SJSA1 (cell line): ENCODE results near the gene KSR1. TPM values are rescaled to one million over a fixed set of nuclear protein-coding genes. Genes with fewer than 3 reads are reported as not detected.
"Not testable (repeated sequence)": the region's sequence is repeated elsewhere in the genome, so short reads cannot be mapped to it uniquely, and the experiment has no call there.

ENCODE experiments used
- DNase-seq, 2 experiments: peaks; one replicate each; pipeline ENCODE4 v3.0.0-alpha.2; 2015 to 2020; ENCODE audit warnings: low spot score in 2 of 2, low read depth in 1 of 2
- H3K27ac ChIP-seq: fragments of 250-450 bp; sonication (Bioruptor Pico); 2 replicates; pipeline ENCODE4 v1.5.1; 2020; ENCODE audit warnings: mild to moderate bottlenecking, moderate library complexity
- H3K27me3 ChIP-seq: fragments of 250-450 bp; sonication (Bioruptor Pico); replicated peaks from 2 replicates; pipeline ENCODE4 v1.5.1; 2020; ENCODE audit warnings: mild to moderate bottlenecking, moderate library complexity
- H3K36me3 ChIP-seq: fragments of 250-450 bp; sonication (Bioruptor Pico); 2 replicates; pipeline ENCODE4 v1.5.1; 2020; ENCODE audit warnings: mild to moderate bottlenecking
- H3K4me1 ChIP-seq: fragments of 250-450 bp; sonication (Bioruptor Pico); replicated peaks from 2 replicates; pipeline ENCODE4 v1.6.1; 2021; ENCODE audit warnings: mild to moderate bottlenecking
- H3K4me3 ChIP-seq: fragments of 250-450 bp; sonication (Bioruptor Pico); 2 replicates; pipeline ENCODE4 v1.5.1; 2020; ENCODE audit warnings: mild to moderate bottlenecking
- H3K9me3 ChIP-seq: fragments of 250-450 bp; sonication (Bioruptor Pico); replicated peaks from 2 replicates; pipeline ENCODE4 v1.5.1; 2020; ENCODE audit warnings: mild to moderate bottlenecking
- total RNA-seq: library from RNA; depleted of rRNA; stranded (reverse); fragments of >200 nt; shearing (Covaris generic); gene quantifications from 2 replicates; pipeline ENCODE4 v1.2.3, GENCODE V29; 2014

Gene KSR1
- total RNA-seq, 1 experiment from 2014 or later = 7.7 TPM

DNA sequence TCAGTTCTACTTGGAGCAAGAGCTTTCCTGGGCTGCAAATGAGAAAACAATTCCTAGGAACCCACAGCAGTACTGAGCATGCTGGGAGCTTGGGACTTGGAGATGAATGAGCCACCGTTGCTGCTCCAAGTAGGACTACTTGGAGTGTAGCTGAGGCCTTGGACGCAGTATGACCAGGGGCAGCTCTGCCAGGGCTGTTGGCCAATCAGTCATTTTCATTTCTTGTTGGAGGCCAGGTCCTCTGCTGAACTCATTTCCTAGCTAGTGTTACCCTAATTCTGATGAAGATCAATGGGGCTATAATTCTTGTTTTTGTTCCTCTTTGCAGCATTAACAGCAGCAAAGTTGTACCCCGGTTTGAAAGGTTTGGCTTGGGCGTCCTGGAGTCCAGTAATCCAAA, 166.7 kb downstream of the KSR1 start:
- Histone ChIP-seq H3K36me3 (peaks cover 6% of the 10 kb centered on the region; the same call in 1 of the 2 replicates), H3K4me3 (no peak overlapping the region), H3K4me1 (no peaks in the 10 kb centered on the region), H3K27me3 (no peaks in the 10 kb centered on the region), H3K9me3 (no peaks in the 10 kb centered on the region), H3K27ac (no peak overlapping the region)
- DNase-seq = no peak

DNA sequence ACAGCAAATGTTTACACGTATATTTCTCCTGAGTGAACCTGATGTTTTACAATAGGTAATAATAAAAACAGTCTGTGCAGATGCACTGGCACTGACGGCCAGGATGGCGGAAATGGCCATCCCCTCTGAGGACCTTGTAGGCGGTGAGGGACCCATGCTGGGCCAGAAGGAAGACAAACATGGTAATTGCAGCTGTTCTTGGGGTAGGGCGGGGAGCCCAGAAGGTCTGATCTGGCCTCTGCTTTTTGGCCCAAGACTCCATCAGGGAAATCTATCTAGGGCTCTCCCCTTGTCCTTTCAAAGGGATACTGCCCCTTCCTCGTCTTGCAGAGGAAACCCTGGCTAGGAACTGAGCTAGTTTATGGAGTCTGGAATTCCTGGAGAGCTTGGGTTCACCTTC, 167.4 kb downstream of the KSR1 start:
- peaks cover 6% of the 10 kb centered on the region; the same call in 1 of the 2 replicates for H3K36me3 ChIP-seq
- no peak for DNase-seq
- H3K27ac ChIP-seq = no peak overlapping the region
- H3K4me3 ChIP-seq = no peak overlapping the region
- no peaks in the 10 kb centered on the region for H3K4me1 ChIP-seq
- no peaks in the 10 kb centered on the region for H3K9me3 ChIP-seq
- no peaks in the 10 kb centered on the region for H3K27me3 ChIP-seq

DNA sequence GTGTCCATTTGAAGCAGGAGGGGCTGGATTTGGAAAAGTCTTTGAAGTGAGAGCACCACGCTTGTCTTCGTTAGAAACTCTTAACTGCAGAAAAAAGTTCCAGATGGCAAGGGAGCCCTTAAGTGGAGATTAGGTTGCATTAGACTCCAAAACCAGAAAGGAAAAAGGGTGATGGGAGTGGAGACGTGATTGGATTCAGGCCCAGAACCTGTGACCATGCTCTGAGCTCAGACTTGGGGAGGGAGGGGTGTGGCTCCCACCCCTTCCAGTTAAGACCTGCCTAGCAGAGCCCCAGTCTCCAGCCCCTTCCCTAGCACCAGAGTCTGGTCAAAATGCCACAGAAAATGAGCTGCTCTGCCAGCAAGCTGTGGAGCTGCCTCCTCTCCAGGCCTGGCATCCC, 168.3 kb downstream of the KSR1 start:
- Histone ChIP-seq H3K27ac (no peak overlapping the region), H3K27me3 (no peaks in the 10 kb centered on the region), H3K36me3 (peaks cover 6% of the 10 kb centered on the region; the same call in 1 of the 2 replicates), H3K9me3 (no peaks in the 10 kb centered on the region), H3K4me3 (no peak overlapping the region), H3K4me1 (no peaks in the 10 kb centered on the region)
- no peak for DNase-seq

DNA sequence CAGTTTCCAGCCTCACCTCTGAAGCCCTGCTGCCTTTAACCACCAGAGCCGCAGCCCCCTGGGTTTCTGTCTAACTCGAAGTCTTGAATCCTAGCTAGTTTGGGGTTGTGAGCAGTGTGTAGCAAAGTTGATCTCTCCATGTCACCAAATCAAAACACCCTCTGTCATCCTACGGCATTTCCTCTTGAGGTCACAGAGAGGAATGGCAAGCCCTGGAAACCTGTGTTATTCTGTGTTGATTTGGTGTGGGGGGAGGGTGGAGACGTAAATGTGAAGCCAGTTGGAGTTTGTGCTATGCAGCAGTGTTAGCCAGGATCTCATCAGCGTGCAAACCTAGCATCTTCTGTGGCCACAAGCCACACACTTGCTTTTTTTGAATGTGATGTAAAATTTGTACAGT, 169.6 kb downstream of the KSR1 start:
- Histone ChIP-seq H3K27me3 (no peaks in the 10 kb centered on the region), H3K9me3 (no peaks in the 10 kb centered on the region), H3K27ac (no peak overlapping the region), H3K36me3 (peaks cover 6% of the 10 kb centered on the region; the same call in 1 of the 2 replicates), H3K4me1 (no peaks in the 10 kb centered on the region), H3K4me3 (no peak overlapping the region)
- no peak for DNase-seq

DNA sequence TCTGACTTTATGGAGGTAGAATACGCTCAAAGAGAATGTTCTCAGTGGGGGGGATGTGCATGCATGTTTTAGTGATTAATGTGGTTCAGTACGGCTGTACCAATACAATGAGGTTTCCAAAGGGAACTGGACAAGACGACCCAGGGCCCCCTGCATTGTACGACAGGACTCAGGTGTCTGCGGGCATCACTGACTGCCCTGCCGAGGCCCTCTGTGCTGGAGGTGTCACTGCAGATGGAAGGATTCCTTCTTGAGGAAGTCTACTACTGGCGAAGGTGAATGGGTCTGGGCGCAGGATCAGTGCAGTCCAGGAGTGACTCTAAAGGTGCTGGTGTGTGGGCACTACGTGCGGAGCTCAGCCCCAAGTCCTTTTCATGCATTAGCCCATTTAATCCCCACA, 171.3 kb downstream of the KSR1 start:
- no peak for DNase-seq
- H3K4me1 ChIP-seq = no peaks in the 10 kb centered on the region
- H3K27ac ChIP-seq = no peak overlapping the region
- peaks cover 6% of the 10 kb centered on the region; the same call in 1 of the 2 replicates for H3K36me3 ChIP-seq
- no peaks in the 10 kb centered on the region for H3K27me3 ChIP-seq
- H3K9me3 ChIP-seq = no peaks in the 10 kb centered on the region
- no peak overlapping the region for H3K4me3 ChIP-seq

DNA sequence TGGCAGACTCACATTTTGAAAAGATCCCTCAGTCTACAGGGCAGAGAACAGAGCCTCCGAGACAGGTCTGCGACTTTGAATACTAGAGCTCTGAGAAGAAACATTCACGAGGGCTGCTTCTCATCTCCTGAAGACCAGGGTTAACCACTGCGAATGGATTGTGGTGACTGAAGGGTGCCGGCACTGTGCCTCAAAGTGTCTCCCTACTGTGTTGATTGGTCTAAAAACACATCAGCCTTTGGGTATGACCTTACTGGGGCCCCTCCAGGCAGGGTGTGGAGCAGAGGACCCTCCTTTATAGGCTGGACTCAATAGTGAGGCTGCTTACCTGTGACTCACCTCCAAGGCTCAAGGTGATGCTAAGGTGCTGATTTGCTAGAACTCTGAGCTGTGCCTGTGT, 172.1 kb downstream of the KSR1 start:
- no peak for DNase-seq
- Histone ChIP-seq H3K27ac (no peak overlapping the region), H3K27me3 (no peaks in the 10 kb centered on the region), H3K4me1 (no peaks in the 10 kb centered on the region), H3K4me3 (no peak overlapping the region), H3K9me3 (no peaks in the 10 kb centered on the region), H3K36me3 (peaks cover 3% of the 10 kb centered on the region; the same call in 1 of the 2 replicates)

DNA sequence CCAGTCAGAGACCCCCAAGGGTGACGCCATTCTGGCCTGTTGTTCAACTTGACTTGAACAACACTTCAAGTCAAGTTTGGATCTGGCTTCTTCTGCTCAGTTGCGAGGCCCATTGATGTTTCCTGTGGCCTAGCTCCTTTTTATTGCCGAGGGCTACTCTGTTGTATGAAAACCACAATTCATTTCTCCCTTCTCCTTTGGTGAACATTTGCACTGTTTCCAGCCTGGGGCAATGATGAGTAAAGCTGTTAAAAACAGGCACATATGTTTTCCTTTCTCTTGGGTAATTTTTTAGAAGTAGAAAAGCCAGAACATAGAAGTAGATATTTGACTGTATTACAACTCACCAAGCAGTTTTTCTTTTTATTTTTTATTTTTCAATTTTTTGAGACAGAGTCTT, 173.0 kb downstream of the KSR1 start:
- not testable (repeated sequence) for H3K4me1 ChIP-seq, H3K9me3 ChIP-seq, H3K36me3 ChIP-seq, H3K4me3 ChIP-seq, DNase-seq, H3K27me3 ChIP-seq, H3K27ac ChIP-seq

DNA sequence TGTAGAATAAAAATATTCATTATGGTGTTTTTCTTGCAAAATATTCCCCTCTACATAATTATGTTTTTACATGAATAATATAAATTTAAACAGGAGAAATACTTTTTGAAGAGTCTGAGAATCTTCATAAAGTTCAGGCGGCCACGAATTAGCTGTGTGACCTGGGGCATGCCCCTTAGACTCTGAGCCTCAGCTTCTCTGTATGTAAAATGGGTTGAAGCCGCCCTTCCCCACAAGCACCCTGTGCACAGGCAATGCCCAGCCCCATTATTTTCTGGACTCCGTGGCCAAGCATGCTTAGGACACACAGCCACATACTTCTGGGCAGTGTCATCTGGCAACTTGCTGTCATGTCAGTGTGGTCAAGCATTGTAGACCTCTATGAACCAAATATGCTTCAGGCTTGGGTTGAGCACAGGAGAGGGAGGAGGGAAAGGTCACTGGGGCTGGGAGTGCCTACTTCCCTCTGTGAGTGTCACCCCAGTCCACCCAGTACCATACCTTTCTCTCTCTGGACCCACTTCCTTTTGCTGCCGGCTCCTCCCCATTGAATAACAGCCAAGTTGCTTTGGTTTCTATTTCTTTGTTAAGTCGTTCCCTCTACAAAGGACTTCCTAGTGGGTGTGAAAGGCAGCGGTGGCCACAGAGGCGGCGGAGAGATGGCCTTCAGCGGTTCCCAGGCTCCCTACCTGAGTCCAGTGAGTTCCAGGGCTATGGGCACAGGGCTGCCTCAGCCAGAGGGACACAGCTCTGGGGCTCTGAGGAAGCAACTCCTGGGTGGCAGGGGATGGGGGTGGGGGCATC, 174.6 kb downstream of the KSR1 start, which contains the start of gene LGALS9:
TSS of gene LGALS9 (plus strand) at position 582 of the 804 bp plus-strand sequence. CDS start at position 660, 78 bp downstream.
- Histone ChIP-seq H3K36me3 (no peaks in the 10 kb centered on the region), H3K27me3 (no peaks in the 10 kb centered on the region), H3K4me3 (no peak within 1 kb of the TSS), H3K9me3 (no peaks in the 10 kb centered on the region), H3K4me1 (no peaks in the 10 kb centered on the region), H3K27ac (no peak within 1 kb of the TSS)
- peak in 1 of 2 experiments; percentile 30 for DNase-seq

DNA sequence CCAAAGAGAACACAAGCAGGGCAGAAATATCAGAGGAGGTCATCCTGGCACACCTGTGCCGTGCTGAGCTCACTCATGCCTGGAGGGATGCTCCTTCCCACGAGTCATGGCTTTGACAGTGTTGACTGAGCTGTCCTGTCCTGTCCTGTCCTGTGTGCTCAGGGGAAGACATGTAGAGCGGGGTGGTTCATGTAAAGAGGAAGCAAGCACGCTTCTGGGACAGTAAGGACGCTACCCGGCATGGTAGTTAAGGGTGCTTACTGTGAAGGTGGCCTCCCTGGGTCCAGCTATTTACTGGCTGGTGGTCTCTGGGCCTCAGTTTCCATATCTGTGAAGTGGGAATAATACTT, 175.1 kb downstream of the KSR1 start:
- H3K36me3 ChIP-seq = no peaks in the 10 kb centered on the region
- no peak overlapping the region for H3K4me3 ChIP-seq
- DNase-seq = no peak
- H3K9me3 ChIP-seq = no peaks in the 10 kb centered on the region
- no peaks in the 10 kb centered on the region for H3K4me1 ChIP-seq
- no peak overlapping the region for H3K27ac ChIP-seq
- no peaks in the 10 kb centered on the region for H3K27me3 ChIP-seq

DNA sequence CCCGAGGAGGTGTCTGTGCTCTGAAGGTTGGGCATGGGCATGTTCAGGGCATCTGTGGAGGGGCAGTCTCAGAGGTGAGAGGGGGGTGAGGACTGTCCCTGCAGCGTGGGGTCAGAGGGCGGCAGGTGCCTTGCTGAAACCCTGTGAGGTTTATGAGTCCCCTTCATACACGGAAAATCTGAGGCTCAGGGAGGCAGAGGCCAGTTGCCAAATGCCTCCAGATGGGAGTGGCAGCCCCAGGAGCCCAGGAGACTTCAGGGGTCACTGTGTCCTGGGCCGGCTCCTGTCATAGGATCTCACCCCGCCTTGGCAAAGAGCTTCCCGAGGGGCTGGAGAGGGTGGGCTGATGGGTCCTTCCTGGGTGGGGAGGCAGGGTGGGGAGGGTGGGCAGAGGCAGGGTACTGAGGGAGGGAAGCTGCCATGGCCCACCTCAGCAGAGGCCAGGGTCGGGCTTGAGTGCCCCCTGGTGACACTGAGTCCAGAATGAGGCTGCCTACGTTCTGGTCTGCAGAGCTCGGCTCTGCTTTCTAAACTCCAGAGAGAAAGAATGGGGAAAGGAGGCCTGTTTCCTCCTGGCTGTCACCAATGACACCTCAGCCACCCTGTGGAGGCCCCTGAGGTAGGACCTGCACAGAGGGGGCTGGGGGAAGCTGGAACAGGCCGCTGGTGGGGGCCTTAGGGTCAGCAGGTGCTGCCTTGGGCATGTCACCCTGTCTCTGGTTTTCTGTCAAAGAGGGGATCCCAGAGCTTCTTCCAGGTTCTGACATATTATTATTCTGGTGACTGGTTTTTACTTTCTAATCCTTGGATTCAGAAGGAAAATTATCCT, 175.9 kb downstream of the KSR1 start:
- H3K27ac ChIP-seq = no peak overlapping the region
- H3K9me3 ChIP-seq = no peaks in the 10 kb centered on the region
- no peak for DNase-seq
- H3K4me3 ChIP-seq = no peak overlapping the region
- H3K36me3 ChIP-seq = no peaks in the 10 kb centered on the region
- no peaks in the 10 kb centered on the region for H3K4me1 ChIP-seq
- no peaks in the 10 kb centered on the region for H3K27me3 ChIP-seq

DNA sequence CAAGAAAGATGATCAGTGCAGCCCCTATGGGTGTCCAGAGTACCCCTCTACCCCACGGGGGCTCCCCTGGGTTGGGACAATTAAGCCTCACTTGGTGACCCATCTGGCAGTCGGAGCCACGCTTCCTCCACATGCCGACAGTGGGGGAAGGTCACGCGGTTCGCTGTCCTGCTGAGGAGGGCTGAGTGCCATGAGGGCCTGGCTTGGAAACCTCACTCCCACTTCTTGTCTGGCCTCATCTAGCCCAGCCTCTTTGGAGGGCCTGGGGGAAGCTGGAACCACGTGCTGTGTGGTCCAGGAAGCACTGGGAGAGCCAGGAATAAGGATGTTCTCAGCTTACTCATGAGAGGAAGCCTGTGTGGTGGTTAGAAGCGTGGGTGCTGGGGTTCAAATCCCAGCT, 176.5 kb downstream of the KSR1 start:
- H3K4me1 ChIP-seq, H3K27me3 ChIP-seq, DNase-seq, H3K27ac ChIP-seq, H3K9me3 ChIP-seq, H3K36me3 ChIP-seq, H3K4me3 ChIP-seq: not testable (repeated sequence)

DNA sequence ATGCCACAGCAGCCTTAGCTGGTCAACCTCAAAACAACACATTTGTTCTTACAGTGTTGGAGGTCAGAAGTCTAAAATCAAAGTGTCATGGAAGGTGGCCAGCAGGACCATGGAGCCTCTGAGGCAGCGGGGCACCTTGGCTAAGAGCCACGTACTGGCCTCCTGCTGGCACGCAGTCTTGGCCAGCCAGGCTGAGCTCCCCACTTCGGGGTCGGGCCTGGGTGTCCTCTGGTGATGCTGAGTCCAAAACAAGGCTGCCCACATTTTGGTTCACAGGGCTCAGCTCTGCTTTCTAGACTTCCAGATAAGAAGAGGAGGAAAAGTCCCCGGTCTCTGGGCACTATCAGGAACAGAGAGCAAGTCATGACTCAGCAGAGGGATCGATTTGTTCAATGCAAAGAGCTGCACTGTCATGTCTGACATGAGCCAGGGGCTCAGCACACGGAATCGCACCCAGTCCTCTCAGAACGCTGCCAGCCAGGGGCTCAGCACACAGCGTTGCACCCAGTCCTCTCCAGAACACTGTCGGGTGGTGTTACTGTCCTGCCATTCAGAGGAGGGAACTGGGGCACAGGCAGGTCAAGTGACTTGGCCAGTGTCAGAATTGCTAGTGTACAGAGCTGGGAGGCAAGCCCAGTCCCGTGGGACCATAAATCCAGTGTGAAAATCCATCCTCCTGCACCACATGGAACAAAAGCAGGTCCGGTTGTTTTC, 177.2 kb downstream of the KSR1 start:
- DNase-seq = no peak

DNA sequence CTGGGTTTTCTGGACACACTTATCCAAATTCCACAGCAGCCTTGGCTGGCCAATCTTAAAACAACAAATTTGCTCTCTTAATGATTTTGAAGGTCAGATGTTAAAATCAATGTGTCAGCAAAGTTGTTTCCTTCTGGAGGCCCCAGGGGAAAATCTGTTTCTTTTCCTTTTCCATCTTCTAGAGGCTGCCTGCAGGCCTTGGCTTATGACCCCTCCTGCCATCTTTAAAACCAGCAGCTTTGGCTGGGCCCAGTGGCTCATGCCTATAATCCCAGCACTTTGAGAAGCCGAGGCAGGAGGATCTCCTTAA, 177.7 kb downstream of the KSR1 start:
- Histone ChIP-seq H3K36me3 (no peaks in the 10 kb centered on the region), H3K27ac (no peak overlapping the region), H3K9me3 (no peaks in the 10 kb centered on the region), H3K4me1 (no peaks in the 10 kb centered on the region), H3K4me3 (no peak overlapping the region), H3K27me3 (no peaks in the 10 kb centered on the region)
- DNase-seq = no peak

More for the DNA sequence above, 177.2 kb downstream of the KSR1 start:
- Histone ChIP-seq H3K27me3 (no peaks in the 10 kb centered on the region), H3K27ac (no peak overlapping the region), H3K9me3 (no peaks in the 10 kb centered on the region), H3K4me3 (no peak overlapping the region), H3K36me3 (no peaks in the 10 kb centered on the region), H3K4me1 (no peaks in the 10 kb centered on the region)

DNA sequence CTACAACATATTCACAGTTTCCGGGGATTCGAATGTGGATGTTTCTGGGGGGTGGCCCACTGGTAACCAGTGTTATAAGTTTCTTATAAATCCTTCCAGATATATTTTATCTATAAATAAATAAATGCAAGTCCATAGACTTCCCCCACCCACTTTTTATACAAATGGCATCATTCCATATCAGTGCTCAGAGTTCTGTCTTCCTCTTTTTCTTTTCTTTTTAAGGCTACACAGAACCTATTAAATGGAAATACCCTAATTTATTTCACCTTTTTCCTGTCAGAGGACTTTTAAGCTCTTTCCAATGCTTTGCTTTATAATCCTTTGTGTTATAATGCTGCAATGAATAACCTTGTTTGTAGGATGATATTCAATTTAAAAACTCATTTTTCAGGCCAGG, 178.5 kb downstream of the KSR1 start:
- no peaks in the 10 kb centered on the region for H3K36me3 ChIP-seq
- H3K9me3 ChIP-seq = no peaks in the 10 kb centered on the region
- no peak overlapping the region for H3K27ac ChIP-seq
- H3K4me3 ChIP-seq = no peak overlapping the region
- no peaks in the 10 kb centered on the region for H3K4me1 ChIP-seq
- no peaks in the 10 kb centered on the region for H3K27me3 ChIP-seq
- DNase-seq = no peak
